ENCODE results near the gene JAM3.

Gene JAM3

DNA sequence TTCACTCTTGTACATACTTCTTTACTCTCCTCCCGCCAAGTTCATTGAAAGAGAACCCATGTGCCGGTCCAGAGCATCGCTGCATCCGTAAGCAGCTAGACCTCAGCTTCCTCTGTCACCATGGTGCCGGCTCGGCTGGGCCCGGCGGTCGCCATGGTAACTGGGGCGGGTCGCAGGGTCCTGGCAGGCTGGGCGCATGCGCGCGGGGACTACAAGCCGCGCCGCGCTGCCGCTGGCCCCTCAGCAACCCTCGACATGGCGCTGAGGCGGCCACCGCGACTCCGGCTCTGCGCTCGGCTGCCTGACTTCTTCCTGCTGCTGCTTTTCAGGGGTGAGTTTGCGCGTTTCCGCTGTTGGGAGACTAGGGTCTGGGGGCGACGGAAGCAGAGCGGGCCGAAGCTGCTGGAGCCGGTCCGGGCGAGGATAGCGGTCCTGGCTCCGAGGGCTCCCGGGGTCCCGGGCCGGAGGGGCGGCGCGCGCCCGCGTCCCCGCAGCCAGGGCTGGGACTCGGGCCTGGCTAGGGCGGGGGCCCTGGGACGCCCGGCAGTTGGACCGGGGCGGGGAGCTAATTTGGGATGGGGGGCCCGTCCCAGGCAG lies at the start of gene JAM3:
Gene JAM3, plus strand, starts transcription at position 244 of the 597 bp plus-strand sequence. Its CDS starts 12 bp downstream, at position 256.
- peak; percentile 96 for DNase-seq

GRCh38 chr11:134019500-134019899 lies 49.4 kb upstream of the JAM3 start:
- DNase-seq = no peak

DNA sequence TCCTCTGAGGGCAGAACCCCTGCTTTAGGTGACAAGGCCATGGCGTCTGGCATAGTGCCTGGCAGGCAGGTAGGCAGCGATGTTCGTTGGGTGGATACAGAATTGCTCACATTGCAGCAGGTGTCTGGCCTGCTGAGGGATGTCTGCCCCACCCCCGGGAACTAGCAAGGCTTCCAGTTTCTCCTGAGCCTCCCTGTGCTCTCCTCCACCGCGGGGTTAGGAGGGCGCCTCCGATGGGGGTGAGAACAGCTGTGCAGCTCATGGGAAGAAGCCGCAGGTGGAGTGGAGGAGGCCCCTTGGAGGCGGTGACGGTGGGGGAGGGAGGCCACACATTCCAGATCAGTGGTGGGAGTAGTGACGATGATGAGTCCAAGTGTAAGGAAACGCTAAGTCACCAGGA lies 48.3 kb upstream of the JAM3 start:
- DNase-seq = no peak

DNA sequence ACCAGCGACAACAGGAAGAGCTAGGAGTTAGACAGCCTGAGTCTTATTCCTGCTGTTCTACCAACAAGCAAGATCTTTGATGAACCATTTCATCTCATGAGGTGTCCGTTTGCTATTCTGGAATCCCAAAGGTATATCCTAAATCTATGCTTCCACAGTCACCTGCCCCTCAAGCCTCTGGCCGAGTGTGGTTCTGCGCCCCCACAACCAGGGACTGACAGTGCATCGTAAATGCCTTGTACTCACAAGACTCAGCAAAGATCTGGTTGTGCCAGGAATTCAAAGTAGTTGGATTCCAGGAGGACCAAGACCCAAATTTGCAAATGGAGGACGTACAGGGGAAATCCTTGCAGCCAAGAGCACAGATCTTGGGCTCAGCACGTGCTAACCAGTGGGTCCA lies 47.5 kb upstream of the JAM3 start:
- no peak for DNase-seq

GRCh38 chr11:134022748-134023147 lies 46.1 kb upstream of the JAM3 start:
- no peak for DNase-seq

DNA sequence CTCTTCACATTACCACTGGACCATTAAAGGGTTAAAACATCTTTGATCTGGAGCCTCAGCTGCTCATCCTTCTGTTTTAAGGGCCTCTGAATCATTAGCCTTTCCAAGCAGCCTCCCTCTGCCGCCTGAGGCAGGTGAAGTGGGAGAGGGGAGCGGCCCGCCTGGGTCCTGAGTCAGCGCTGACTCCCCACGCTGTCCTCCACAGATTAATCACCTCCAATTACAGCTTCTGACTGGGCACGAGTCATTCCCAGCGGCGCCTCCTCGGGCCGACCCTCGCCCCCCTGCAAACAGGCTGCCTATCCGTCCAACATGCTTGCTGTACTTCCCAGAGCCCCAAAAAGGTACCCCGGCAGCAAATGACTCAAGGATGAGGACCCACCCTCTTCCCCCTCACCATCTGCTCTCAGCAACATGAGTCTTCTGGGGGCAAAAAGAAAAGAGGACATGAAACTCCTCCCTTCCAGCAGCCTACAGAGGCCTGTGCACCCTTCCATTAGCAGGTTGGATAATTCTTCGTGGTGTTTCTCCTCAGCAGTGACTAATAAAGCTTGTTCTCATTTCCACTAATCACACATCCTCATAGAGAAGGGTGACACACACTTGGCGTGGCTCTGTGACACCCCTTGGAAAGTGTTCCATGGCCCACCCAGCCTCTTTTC lies 44.3 kb upstream of the JAM3 start:
- DNase-seq = no peak

DNA sequence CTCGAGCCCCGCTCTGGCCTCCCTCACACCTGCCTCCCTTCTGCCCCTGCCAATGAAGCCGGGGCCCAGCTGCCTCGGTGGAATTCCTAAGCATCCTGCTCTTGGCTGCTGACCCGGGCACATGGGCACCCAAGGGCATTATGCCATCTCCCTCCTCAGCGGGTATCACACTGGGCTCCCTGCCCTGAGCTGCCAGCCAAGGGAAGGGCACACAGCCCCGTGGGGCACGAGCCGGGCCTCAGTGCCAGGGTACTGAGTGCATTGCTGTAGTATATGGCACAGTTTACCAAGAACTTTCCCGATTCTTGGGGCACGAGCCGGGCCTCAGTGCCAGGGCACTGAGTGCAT lies 43.8 kb upstream of the JAM3 start:
- DNase-seq = no peak

DNA sequence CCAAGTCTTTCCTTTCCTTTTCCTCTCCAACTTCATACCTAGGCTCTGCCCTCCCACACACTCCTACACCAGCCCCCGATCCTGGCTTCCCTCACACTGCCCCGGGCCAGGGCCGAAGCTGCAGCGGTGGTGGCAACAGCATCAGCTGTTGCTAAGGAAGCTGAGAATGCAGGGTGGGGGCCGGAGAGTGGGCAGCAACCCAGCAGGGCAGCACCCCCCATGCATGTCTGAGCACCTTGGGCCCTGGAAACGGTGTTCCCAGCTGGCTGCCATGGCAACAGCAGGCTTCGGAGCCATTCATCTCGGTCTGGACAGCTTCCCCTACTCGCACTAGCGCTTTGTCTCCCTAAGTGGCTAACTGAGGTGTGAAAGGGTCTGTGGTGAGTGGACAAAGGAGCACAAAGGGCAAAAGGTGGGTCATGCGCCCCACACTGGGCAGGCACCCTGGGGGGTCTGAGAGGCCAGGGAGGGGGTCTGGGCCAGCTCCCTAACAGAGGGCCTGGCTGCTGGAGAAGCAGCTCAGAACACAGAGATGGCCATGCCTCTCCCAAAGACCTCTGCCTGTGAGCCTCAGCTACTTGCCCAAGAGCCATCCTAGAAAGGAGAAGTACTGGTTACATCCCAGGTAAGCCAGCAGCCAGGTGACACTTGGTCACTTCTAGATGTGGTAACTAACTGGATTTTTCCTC lies 42.1 kb upstream of the JAM3 start:
- DNase-seq = no peak

DNA sequence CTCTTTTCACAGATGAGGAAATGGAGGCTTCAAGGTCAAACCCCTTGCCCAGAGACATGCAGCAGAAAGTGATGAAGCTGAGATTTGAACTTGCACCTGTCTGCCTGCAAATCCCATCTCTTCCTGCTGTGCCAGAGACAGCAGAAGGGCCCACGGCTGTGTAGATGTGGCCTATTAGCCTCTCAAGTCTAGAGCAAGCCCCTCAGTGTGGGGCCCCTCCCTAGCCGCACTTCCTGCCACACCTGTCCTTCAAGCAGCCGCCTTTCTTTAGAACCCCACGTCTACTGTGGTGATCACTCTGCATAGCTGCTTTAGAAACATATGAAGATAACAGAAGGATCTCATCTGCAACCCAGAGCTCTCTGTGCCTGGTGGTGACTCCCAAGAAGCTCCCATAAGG lies 41.2 kb upstream of the JAM3 start:
- peak; percentile 62 for DNase-seq

GRCh38 chr11:134028368-134028920 lies 40.4 kb upstream of the JAM3 start:
- DNase-seq = no peak

DNA sequence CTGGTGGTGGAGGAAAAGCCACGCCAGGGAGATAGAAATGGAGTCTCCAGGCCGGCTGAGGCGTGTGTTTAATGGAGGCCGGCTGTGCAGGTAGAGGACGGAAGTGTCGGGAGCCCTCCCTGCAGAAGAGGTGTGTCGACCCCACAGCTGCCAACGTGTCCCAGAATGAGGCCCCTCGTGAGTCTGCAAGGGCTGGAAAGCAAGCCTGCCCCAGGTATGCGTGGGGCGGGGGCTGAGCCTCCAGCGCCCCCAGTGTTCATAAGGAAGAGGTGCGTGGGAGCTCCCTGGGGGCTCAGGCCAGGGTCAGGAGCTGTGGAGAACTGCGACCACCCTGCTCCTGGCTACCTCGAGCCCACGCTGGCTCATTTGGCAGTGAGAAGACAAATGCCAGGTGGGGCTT lies 38.0 kb upstream of the JAM3 start:
- no peak for DNase-seq

GRCh38 chr11:134032043-134032442 lies 36.8 kb upstream of the JAM3 start:
- no peak for DNase-seq

GRCh38 chr11:134032501-134033091 lies 36.3 kb upstream of the JAM3 start:
- DNase-seq = peak; percentile 21

DNA sequence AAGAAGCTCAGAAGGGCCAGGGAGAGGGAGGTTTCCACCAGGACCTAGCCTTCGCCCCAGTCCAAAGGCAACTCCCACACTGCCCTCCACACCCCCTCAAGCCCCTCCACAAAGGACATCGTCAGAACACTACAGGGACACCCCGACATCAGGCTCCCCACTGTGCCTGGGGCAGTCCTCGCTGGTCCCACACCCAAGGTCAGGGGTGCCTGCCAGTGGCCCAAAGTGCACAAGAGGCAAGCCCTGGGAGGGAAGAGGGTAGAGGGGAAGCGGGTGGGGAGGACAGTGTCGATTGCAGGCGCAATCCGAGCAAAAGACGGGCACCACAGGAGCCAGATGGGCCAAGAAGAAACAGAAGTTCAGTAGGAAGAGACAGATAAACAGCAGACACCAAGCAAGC lies 35.6 kb upstream of the JAM3 start:
- DNase-seq = no peak

GRCh38 chr11:134033696-134034491 lies 35.0 kb upstream of the JAM3 start:
- DNase-seq = peak; percentile 62

DNA sequence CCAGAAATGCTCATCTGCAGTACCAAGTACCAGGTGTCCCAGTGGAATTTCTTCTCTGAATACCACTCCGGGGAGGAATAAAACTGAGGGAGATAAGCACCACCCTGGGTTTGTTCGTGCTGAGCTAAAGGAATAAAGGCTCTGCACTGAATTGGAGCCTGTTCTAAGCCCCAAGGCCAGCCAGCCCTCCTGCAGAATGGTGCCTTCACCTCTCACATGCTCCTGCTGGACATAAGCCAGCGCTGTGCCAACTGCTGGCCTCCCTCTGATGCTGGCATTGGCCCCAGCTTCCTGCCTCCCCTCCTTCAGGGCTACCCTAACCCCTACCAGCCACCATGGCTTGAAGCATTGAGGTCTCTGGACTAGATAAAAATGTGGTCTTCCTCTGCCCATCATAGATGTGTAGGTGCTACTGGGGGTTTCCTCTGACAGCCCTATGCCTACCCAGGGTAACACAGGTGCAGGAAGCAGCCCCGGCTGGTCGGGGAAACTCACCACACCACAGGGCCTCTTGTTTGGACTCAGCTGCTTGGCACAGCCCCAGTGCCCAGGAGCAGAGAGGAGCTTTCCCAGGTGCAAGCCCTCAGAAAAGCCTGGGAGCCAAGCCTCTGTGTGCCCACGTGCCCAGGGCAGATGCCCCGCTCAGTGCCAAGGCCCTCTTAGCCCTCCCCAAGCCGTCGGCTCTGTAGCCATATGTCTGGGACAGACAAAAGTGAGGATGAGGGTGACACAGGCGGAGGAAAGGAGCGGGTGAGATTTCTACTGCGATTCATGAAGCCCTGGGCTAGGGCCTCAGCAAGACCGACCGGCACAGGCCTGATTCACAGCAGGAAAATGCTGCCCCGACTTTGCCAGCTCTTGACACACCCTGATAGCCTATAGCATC lies 34.1 kb upstream of the JAM3 start:
- peak; percentile 17 for DNase-seq

DNA sequence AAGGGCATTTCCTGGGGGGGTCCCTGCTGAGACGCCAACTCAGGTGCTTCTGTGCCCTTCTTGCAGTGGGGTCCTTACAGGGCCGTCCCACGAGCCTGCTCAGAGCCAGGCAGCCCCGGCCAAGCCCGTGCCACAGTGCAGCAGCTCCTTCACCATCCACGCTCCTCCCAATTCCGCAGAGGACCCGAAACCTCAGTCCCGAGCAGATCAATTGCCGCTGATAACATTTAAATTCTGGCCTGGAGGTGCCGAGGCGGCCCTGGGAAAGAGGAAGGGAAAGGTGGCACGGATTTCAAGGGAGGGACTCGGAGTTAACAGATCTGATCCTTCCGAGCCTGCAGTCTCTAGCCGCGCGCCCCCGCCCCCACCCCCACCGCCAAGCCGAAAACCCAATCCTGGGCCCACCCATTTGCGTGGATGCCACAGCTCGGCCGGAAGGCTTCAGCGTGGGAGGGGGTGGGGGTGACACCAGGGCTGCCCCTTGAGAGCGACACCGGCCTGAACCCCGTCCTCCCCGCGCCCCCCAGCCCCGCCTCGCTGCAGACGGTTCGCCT lies 32.3 kb upstream of the JAM3 start:
- DNase-seq = peak; percentile 23

DNA sequence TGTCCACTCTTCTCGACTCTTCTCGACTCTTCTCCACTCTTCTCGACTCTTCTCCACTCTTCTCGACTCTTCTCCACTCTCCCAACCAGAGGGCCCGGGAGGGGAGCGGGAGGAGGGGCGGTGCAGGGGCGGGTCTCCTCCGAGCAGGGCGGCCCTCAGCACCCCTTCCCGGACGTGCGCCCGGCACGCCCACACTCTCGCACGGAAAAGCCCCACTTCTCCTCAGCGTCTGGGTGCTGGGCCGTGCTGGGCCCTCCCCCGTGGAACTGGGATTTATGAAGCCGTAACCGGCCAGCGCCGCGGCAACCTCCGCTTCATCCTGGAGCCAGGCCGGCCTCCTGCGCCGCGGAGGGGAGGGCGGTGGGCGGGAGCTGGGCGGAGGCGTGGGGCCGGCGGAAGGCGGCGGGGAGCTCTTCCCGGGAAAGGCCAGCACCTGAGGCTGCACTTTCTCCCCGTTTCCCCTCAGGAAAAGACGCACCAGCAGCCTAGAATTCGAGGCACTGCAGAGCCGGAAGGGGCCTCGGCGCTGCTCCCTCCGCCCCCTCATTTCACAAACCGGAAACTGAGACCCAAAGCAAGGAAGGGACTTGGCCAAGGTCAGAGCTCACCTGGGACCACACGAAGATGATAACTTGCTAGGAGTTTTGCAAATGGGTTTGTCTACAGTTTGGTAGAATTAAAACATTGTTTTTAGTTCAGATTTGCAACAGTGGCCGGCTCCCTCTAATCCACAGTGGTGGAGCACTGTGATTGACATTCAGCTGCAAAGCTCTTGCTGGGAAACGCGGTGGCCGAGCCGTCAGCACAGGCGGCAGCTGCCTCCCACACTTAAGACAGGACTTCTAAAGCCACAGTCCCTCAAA lies 31.6 kb upstream of the JAM3 start:
- peak; percentile 74 for DNase-seq

- DNase-seq = no peak
Observed at GRCh38 chr11:134038897-134039470, 29.9 kb upstream of the JAM3 start.

- no peak for DNase-seq
Observed at GRCh38 chr11:134039726-134040385, 29.0 kb upstream of the JAM3 start.

Data from CD4-positive, alpha-beta T cell treated with Interleukin-12 subunit alpha and Interleukin-12 subunit beta, for 1 hour (primary cell).